ENCODE measurements around the gene COL4A1.
"Not testable (repeated sequence)": the region's sequence is repeated elsewhere in the genome, so short reads cannot be mapped to it uniquely, and the experiment has no call there.

Gene COL4A1

GRCh38 chr13:110116072-110116487 is 190.9 kb downstream of the COL4A1 start:
- peak; percentile 27 to 40 for DNase-seq (ENCODE audit: low read depth in 2 of 2)

DNA sequence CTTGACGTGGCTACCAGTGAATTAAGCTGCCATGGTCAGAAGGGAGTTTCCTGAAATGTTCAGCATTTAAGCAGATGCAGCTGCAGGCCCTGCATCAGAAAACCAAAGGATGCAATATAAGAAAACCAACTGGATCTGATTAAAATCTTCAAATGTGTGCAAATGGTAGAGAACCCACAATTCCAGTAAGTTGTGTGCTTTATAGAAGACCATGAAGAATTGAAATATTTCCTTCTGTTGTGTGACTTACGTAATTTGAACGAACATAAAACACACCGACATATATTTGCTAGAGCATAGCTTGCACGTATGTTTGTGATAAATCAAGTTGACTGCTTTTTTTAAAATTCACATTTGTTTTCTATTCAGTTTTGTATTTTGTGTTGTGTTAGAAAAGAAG is 191.4 kb downstream of the COL4A1 start:
- DNase-seq (ENCODE audit: low read depth in 2 of 2), result no peak

DNA sequence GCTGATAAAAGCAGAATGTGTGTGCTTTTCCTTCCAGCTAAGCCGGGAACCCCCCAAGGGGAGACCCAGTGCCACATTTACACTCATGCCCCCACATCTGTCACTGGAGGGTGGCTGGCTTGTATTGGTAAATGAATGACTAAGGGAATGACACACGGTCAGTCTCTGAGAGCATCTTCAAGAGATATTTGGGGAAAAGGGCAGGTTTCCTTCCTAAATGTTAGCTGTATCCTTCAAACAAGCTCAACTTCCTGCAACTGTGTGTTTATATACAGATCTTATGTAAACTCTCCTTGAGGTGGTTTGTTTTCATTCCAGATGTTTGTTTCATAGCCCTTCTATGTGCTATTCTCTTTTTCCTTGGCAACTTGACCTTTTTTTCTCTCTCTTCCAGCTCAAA is 192.6 kb downstream of the COL4A1 start:
- DNase-seq (ENCODE audit: low read depth in 2 of 2), result no peak

- DNase-seq (ENCODE audit: low read depth in 2 of 2), result no peak
Observed at GRCh38 chr13:110113284-110113764, 193.6 kb downstream of the COL4A1 start.

DNA sequence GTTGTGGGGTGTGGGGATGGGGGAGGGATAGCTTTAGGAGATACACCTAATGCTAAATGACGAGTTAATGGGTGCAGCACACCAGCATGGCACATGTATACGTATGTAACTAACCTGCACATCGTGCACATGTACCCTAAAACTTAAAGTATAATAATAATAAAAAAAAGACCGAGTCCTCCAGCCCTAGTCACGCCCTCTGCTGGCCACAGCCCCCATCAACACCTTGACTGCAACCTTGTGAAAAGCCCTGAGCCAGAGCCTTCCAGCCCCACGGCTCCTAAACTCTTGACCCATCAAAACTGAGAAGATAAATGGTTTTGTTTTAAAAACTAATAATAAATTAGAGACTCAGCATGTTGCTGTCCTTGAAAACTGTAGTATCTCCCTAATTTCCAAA is 194.6 kb downstream of the COL4A1 start:
- DNase-seq (ENCODE audit: low read depth in 2 of 2), result not testable (repeated sequence)

DNA sequence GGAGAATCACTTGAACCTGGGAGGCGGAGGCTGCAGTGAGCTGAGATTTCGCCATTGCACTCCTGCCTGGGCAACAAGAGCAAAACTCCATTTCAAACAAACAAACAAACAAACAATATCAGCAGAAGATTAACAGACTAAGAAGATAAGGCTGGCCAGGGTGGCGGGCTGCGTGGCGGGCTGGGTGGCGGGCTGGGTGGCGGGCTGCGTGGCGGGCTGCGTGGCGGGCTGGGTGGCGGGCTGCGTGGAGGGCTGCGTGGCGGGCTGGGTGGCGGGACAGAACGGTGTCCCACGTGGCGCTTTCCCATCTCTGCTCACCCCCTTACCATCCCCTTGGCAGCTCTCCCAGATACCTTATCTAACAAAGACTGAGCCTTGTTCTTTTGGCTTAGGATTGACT is 196.2 kb downstream of the COL4A1 start:
- DNase-seq (ENCODE audit: low read depth in 2 of 2), result no peak

DNA sequence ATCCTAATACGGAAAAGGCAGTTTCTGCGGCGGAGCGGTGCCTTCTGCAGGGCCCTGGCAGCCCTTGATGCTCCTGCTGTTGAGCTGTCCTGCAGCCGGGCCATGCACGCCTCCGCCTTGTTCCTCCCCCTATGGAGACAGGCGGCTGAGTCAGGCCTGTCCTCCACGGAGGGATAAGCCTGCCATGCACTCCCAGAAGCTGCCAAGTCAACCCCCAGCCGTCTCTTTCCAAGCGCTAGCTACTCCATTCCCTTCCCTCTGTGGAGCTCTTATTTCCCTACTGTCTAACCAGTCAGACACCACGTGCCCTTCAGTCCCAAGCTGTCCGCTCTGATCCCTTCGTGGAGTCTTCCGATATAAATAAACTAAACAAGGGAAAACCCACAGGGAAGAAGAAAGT is 197.0 kb downstream of the COL4A1 start:
- no peak for DNase-seq (ENCODE audit: low read depth in 2 of 2)

- DNase-seq (ENCODE audit: low read depth in 2 of 2), result no peak
Observed at GRCh38 chr13:110109140-110109783, 197.7 kb downstream of the COL4A1 start.

- DNase-seq (ENCODE audit: low read depth in 2 of 2), result no peak
Observed at GRCh38 chr13:110108348-110109139, 198.4 kb downstream of the COL4A1 start.

GRCh38 chr13:110107568-110108347 is 199.2 kb downstream of the COL4A1 start:
- DNase-seq (ENCODE audit: low read depth in 2 of 2), result no peak

DNA sequence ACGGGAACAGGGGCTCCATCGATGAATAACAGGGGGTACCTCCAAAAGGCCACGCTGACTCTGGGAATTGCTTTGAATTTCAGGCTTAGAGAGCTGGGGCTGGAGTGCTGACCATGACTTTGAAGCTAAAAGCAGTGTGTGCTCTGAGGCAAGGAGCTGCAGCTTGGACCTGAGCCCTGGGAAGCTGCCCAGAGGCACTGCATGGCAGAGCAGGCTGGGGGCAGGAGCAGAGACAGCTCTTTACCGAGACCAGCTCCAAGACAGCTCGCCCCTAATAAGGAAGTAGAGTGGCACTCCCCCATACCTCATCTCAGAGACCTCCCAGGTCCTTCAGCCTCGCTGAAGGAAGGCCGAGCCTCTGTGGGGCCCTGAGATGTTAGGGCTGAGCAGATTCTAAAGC is 200.2 kb downstream of the COL4A1 start:
- no peak for DNase-seq (ENCODE audit: low read depth in 2 of 2)

DNA sequence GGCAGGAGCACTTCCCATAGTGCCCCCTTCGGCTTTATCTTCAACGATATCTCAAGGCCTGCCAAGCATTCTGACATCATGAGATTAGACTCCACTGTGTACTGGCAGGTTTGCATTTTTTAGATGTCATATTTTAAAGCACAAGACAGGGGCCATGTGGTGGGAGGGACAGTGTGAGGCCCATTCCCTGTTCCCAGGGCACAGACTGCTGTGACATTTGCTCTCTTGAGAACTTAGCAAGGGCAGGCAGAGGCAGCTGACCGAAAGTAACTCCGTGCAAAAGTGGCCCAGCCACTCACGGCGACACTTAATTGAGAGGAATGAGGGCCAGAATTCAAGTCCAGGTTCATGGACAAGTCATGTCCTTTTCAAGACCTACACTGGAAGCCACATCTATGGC is 201.8 kb downstream of the COL4A1 start:
- DNase-seq (ENCODE audit: low read depth in 2 of 2), result no peak

DNA sequence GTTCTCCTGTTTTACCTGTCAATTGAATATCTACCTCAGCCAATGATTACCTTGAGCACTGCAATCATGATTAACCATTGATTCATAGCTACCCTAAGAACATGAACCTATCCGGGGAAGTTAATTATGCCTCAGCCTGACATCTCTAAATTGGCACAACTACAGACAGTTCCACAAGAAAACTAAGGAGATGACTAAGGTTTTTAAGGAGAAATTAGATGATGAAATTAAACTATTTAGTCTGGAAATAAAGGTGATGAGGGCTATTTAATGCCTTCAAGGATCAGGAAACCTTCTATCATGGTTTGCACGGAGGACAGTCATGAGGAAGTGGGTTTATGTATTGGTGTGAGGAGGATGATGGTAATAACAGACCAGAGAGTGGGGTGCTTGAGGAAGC is 203.4 kb downstream of the COL4A1 start:
- no peak for DNase-seq (ENCODE audit: low read depth in 2 of 2)

GRCh38 chr13:110103026-110103425 is 203.9 kb downstream of the COL4A1 start:
- no peak for DNase-seq (ENCODE audit: low read depth in 2 of 2)

GRCh38 chr13:110102053-110102452 is 204.9 kb downstream of the COL4A1 start:
- no peak for DNase-seq (ENCODE audit: low read depth in 2 of 2)

- DNase-seq (ENCODE audit: low read depth in 2 of 2), result no peak
Observed at GRCh38 chr13:110099922-110100321, 207.0 kb downstream of the COL4A1 start.
